Stimulated activated naive CD8-positive, alpha-beta T cell treated with anti-CD3 and anti-CD28 coated beads, Interleukin-15, Interleukin-2, amounts not matched to agents 100 ng/mL and 50 ng/mL, for 24 hours (primary cell): ENCODE results near the gene PVR.
"Not testable (repeated sequence)": the region's sequence is repeated elsewhere in the genome, so short reads cannot be mapped to it uniquely, and the experiment has no call there.

ENCODE experiments used
- H3K27ac Mint-ChIP-seq: one replicate; pipeline ENCODE4 v1.8.0; 2021; ENCODE audit warnings: mild to moderate bottlenecking, mixed read lengths
- H3K27me3 Mint-ChIP-seq: one replicate; pipeline ENCODE4 v1.8.0; 2021; ENCODE audit warnings: mixed read lengths
- H3K36me3 Mint-ChIP-seq: one replicate; pipeline ENCODE4 v1.8.0; 2021; ENCODE audit warnings: low read depth, mixed read lengths
- H3K4me1 Mint-ChIP-seq: one replicate; pipeline ENCODE4 v1.8.0; 2021; ENCODE audit warnings: low read depth, mixed read lengths
- H3K4me3 Mint-ChIP-seq: one replicate; pipeline ENCODE4 v1.8.0; 2021; ENCODE audit warnings: mild to moderate bottlenecking, mixed read lengths
- H3K9me3 Mint-ChIP-seq: one replicate; pipeline ENCODE4 v1.8.0; 2021; ENCODE audit warnings: mixed read lengths

The PVR gene

DNA sequence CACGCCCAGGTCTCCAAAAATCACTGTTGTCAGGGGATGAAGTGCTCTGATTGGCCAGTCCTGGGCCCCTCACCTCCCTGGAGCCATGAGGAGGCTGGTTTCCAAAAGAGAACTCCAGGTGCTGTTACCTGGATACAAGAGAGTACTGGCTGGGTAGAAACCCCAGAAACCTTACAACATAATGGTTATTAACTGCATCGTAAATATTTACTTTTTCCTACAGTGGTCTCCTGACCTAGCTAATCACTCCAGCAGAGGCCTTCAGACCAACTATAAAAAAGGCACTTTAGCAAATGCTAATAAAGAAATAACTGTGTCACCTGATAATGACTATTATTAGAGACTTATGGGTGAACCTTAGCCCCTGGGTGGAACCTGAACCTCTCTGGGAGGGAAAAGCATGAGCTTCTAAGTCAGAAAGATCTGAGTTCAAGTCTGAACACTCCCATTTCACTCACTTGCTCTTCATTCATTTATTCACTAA, 31.9 kb upstream of the PVR start:
- Mint-ChIP-seq H3K27ac (no peak overlapping the region), H3K4me1 (peaks cover 12% of the 10 kb centered on the region), H3K36me3 (no peaks in the 10 kb centered on the region)

GRCh38 chr19:44613295-44614178, 30.2 kb upstream of the PVR start, which contains the start of gene IGSF23:
Gene IGSF23, plus strand, starts transcription at chr19:44613563. Its CDS starts 83 bp downstream, at chr19:44613646.
- H3K27me3 Mint-ChIP-seq = no peaks in the 10 kb centered on the region
- H3K4me1 Mint-ChIP-seq = no peaks in the 10 kb centered on the region
- H3K4me3 Mint-ChIP-seq = no peak within 1 kb of the TSS
- H3K36me3 Mint-ChIP-seq = no peaks in the 10 kb centered on the region
- H3K27ac Mint-ChIP-seq = no peak within 1 kb of the TSS
- H3K9me3 Mint-ChIP-seq = no peaks in the 10 kb centered on the region

More for the DNA sequence above, 31.9 kb upstream of the PVR start:
- no peak overlapping the region for H3K4me3 Mint-ChIP-seq
- no peaks in the 10 kb centered on the region for H3K27me3 Mint-ChIP-seq
- H3K9me3 Mint-ChIP-seq = no peaks in the 10 kb centered on the region

- H3K36me3 Mint-ChIP-seq = no peaks in the 10 kb centered on the region
- H3K9me3 Mint-ChIP-seq = no peaks in the 10 kb centered on the region
- H3K4me1 Mint-ChIP-seq = no peaks in the 10 kb centered on the region
- no peak overlapping the region for H3K27ac Mint-ChIP-seq
- H3K27me3 Mint-ChIP-seq = no peaks in the 10 kb centered on the region
- H3K4me3 Mint-ChIP-seq = no peak overlapping the region
These were observed 29.4 kb upstream of the PVR start for GRCh38 chr19:44614313-44614712.

GRCh38 chr19:44615863-44616247, 27.9 kb upstream of the PVR start:
- no peaks in the 10 kb centered on the region for H3K27me3 Mint-ChIP-seq
- H3K4me1 Mint-ChIP-seq = no peaks in the 10 kb centered on the region
- H3K9me3 Mint-ChIP-seq = no peaks in the 10 kb centered on the region
- H3K27ac Mint-ChIP-seq = no peak overlapping the region
- H3K4me3 Mint-ChIP-seq = no peak overlapping the region
- H3K36me3 Mint-ChIP-seq = no peaks in the 10 kb centered on the region

DNA sequence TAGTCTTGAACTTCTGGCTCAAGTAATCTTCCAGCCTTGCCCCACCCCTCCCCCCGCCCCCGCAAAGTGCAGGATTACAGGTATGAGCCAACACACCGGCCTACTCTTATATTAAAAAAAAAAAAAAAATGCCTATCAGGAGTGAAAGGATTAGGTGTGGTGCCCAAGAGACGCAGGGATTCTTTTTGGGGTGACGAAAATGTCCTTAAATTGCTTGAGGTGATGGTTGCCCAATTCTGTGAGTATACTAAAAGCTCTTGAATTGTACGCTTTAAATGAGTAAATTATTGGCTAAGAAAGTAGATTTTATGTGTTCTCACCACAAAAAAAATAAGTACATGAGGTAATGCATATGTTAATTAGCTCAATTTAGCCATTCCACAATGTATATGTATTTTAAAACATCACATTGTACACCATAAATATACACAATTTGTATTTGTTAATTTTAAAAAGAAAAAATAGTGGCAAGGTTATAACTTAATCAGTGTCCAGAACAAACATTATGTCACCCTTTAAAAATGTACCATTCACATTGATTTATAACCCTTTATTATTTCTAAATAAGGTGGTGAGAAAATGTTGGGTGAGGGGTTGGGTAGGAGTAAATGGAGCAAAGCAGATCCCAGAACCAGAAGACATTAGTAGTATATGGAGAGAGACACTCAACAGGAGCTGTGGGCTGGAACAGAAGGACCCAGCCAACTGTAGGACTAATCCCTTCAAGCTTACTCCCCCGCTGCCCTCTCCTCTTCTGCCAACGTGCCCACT, 26.4 kb upstream of the PVR start:
- H3K4me3 Mint-ChIP-seq = no peak overlapping the region
- no peaks in the 10 kb centered on the region for H3K9me3 Mint-ChIP-seq
- no peaks in the 10 kb centered on the region for H3K36me3 Mint-ChIP-seq
- H3K4me1 Mint-ChIP-seq = no peaks in the 10 kb centered on the region
- no peaks in the 10 kb centered on the region for H3K27me3 Mint-ChIP-seq
- no peak overlapping the region for H3K27ac Mint-ChIP-seq

- Mint-ChIP-seq H3K9me3 (no peaks in the 10 kb centered on the region), H3K4me3 (no peak overlapping the region), H3K27me3 (no peaks in the 10 kb centered on the region), H3K36me3 (no peaks in the 10 kb centered on the region), H3K4me1 (no peaks in the 10 kb centered on the region), H3K27ac (no peak overlapping the region)
These were observed 24.9 kb upstream of the PVR start for GRCh38 chr19:44618640-44619357.

DNA sequence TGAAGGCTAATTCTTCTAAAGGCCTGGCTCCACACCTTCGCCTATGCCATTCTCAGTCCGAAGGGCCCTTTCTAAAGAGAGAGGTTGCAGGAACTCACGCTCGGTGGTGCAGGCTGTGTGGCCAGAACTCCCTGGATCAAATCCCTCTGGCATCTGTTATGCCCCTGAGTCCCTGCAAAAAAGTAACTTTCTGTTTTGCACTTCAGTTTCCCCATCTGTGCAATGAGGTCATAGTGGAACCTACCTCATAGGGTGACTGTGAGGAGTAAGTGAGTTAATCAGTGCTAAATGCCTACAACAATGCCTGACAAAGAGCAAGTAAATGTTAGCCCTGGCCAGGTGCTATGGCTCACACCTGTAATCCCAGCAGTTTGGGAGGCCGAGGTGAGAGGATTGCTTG, 23.0 kb upstream of the PVR start:
- H3K9me3 Mint-ChIP-seq = no peaks in the 10 kb centered on the region
- no peak overlapping the region for H3K4me3 Mint-ChIP-seq
- no peaks in the 10 kb centered on the region for H3K4me1 Mint-ChIP-seq
- no peak overlapping the region for H3K27ac Mint-ChIP-seq
- H3K36me3 Mint-ChIP-seq = no peaks in the 10 kb centered on the region
- H3K27me3 Mint-ChIP-seq = no peaks in the 10 kb centered on the region

DNA sequence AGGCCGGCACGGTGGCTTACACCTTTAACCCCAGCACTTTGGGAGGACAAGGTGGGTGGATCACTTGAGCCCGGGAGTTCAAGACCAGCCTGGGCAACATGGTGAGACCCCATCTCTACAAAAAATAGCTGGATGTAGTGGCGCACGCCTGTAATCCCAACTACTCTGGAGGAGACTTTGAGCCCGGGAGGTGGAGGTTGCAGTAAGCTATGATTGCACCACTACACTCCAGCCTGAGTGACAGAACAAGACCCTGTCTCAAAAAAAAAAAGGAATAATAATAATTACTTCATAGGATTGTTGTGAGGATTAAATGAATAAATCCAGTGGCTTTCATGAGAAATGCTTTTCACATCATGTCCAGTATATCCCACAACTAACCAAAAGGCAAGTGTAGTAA, 22.3 kb upstream of the PVR start:
- H3K36me3 Mint-ChIP-seq = no peaks in the 10 kb centered on the region
- H3K27ac Mint-ChIP-seq = no peak overlapping the region
- H3K4me1 Mint-ChIP-seq = no peaks in the 10 kb centered on the region
- no peaks in the 10 kb centered on the region for H3K9me3 Mint-ChIP-seq
- H3K27me3 Mint-ChIP-seq = no peaks in the 10 kb centered on the region
- no peak overlapping the region for H3K4me3 Mint-ChIP-seq

GRCh38 chr19:44623080-44623479, 20.6 kb upstream of the PVR start:
- H3K9me3 Mint-ChIP-seq = no peaks in the 10 kb centered on the region
- no peak overlapping the region for H3K27ac Mint-ChIP-seq
- no peak overlapping the region for H3K4me3 Mint-ChIP-seq
- no peaks in the 10 kb centered on the region for H3K36me3 Mint-ChIP-seq
- H3K4me1 Mint-ChIP-seq = no peaks in the 10 kb centered on the region
- peaks cover 5% of the 10 kb centered on the region for H3K27me3 Mint-ChIP-seq

DNA sequence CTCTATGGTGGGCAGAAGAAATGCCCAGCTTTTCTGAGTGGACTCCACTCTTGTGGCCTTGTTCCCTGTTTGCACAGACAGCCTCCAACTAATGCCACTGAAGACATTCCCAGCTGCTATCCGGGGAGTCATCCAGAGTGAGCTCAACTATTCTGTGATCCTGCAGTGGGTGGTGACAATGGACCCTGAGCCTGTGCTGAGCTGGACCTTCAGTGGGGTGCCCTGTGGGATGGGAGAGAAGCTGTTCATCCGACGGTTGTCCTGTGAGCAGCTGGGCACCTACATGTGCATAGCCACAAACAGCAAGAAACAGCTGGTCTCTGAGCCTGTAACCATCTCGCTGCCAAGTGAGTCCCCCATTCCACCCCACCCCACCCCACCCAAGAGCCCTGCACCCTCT, 20.1 kb upstream of the PVR start:
- Mint-ChIP-seq H3K9me3 (no peaks in the 10 kb centered on the region), H3K36me3 (no peaks in the 10 kb centered on the region), H3K27ac (no peak overlapping the region), H3K4me1 (no peaks in the 10 kb centered on the region), H3K4me3 (no peak overlapping the region), H3K27me3 (peaks cover 6% of the 10 kb centered on the region)

- H3K9me3 Mint-ChIP-seq = no peaks in the 10 kb centered on the region
- H3K36me3 Mint-ChIP-seq = no peaks in the 10 kb centered on the region
These were observed 18.8 kb upstream of the PVR start for GRCh38 chr19:44624840-44625354.

DNA sequence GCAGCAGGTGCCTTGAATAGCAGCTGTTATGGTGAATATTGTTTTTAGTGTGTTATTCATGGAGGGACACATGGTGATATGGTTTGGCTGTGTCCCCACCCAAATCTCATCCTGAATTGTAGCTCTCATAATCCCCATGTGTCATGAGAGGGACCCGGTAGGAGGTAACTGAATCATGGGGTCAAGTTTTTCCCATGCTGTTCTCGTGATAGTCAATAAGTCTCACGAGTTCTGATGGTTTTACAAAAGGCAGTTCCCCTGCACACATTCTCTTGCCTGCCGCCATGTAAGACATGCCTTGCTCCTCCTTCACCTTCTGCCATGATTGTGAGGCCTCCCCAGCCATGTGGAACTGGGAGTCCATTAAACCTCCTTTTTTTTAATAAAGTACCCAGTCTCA, 18.1 kb upstream of the PVR start:
- not testable (repeated sequence) for H3K9me3 Mint-ChIP-seq, H3K27ac Mint-ChIP-seq, H3K4me3 Mint-ChIP-seq, H3K4me1 Mint-ChIP-seq, H3K36me3 Mint-ChIP-seq, H3K27me3 Mint-ChIP-seq

More at GRCh38 chr19:44624840-44625354, 18.8 kb upstream of the PVR start:
- H3K4me3 Mint-ChIP-seq = no peak overlapping the region
- no peaks in the 10 kb centered on the region for H3K4me1 Mint-ChIP-seq
- H3K27ac Mint-ChIP-seq = no peak overlapping the region
- peaks cover 10% of the 10 kb centered on the region for H3K27me3 Mint-ChIP-seq

- Mint-ChIP-seq H3K4me3 (no peak overlapping the region), H3K27me3 (peaks cover 10% of the 10 kb centered on the region), H3K36me3 (no peaks in the 10 kb centered on the region), H3K27ac (no peak overlapping the region), H3K4me1 (no peaks in the 10 kb centered on the region), H3K9me3 (no peaks in the 10 kb centered on the region)
These were observed 17.6 kb upstream of the PVR start for GRCh38 chr19:44626048-44626624.

GRCh38 chr19:44627631-44628030, 16.1 kb upstream of the PVR start:
- H3K36me3 Mint-ChIP-seq = no peaks in the 10 kb centered on the region
- no peaks in the 10 kb centered on the region for H3K9me3 Mint-ChIP-seq
- peaks cover 15% of the 10 kb centered on the region for H3K27me3 Mint-ChIP-seq
- no peak overlapping the region for H3K4me3 Mint-ChIP-seq
- H3K27ac Mint-ChIP-seq = no peak overlapping the region
- H3K4me1 Mint-ChIP-seq = peaks cover 5% of the 10 kb centered on the region
